OCI-LY3 (cell line): ENCODE measurements around the gene DSC3.

Source experiments
- CTCF ChIP-seq: fragments of 200-600, 300-600 bp; sonication (generic); IDR thresholded peaks from 2 replicates; pipeline ENCODE4 v1.5.1; 2014; ENCODE audit warnings: antibody characterized with exemption, low read length, low read depth
- EZH2phosphoT487 ChIP-seq: fragments of 200-600 bp; shearing (Covaris generic); IDR thresholded peaks from 2 replicates; pipeline ENCODE4 v1.6.1; 2018; ENCODE audit warnings: antibody characterized with exemption, mixed run types, low read depth

- TF ChIP-seq CTCF (no peak), EZH2phosphoT487 (no peak)
Measured at GRCh38 chr18:31040686-31041270, 1.8 kb downstream of the DSC3 start.
